Measurements from ENCODE around the gene CSDE1.

CSDE1 gene

GRCh38 chr1:114671011-114671938 is 86.5 kb downstream of the CSDE1 start:
- peak; percentile 40 for TF ChIP-seq CTCF (IDR thresholded peaks at IDR 0.05; ENCODE audit: low read length, missing control alignments)
- peak; percentile 31 for DNase-seq (ENCODE audit: low read depth)
- H3K4me3 ChIP-seq (replicated peaks; ENCODE audit: low read depth, low read length), result no peak overlapping the region

- peak overlapping the region; percentile 77 for H3K4me3 ChIP-seq (replicated peaks; ENCODE audit: low read depth, low read length)
- TF ChIP-seq CTCF (IDR thresholded peaks at IDR 0.05; ENCODE audit: low read length, missing control alignments), result no peak
- peak; percentile 84 for DNase-seq (ENCODE audit: low read depth)
These were observed 87.4 kb downstream of the CSDE1 start for GRCh38 chr1:114670083-114671010.

GRCh38 chr1:114669562-114670082 is 88.2 kb downstream of the CSDE1 start, which contains the start of gene DENND2C:
TSS of gene DENND2C (minus strand) at chr1:114670049. CDS start at chr1:114625984, 44,065 bp downstream.
- no peak for TF ChIP-seq CTCF (IDR thresholded peaks at IDR 0.05; ENCODE audit: low read length, missing control alignments)
- peak within 1 kb of the TSS; percentile 77 for H3K4me3 ChIP-seq (replicated peaks; ENCODE audit: low read depth, low read length)
- no peak for DNase-seq (ENCODE audit: low read depth)

GRCh38 chr1:114668784-114669561 is 88.8 kb downstream of the CSDE1 start:
- no peak for TF ChIP-seq CTCF (IDR thresholded peaks at IDR 0.05; ENCODE audit: low read length, missing control alignments)
- peak overlapping the region; percentile 77 for H3K4me3 ChIP-seq (replicated peaks; ENCODE audit: low read depth, low read length)
- peak; percentile 13 for DNase-seq (ENCODE audit: low read depth)

GRCh38 chr1:114668373-114668772 is 89.4 kb downstream of the CSDE1 start:
- H3K4me3 ChIP-seq (replicated peaks; ENCODE audit: low read depth, low read length), result no peak overlapping the region
- no peak for TF ChIP-seq CTCF (IDR thresholded peaks at IDR 0.05; ENCODE audit: low read length, missing control alignments)
- DNase-seq (ENCODE audit: low read depth), result no peak

GRCh38 chr1:114666954-114667353 is 90.8 kb downstream of the CSDE1 start:
- no peak for DNase-seq (ENCODE audit: low read depth)
- no peak for TF ChIP-seq CTCF (IDR thresholded peaks at IDR 0.05; ENCODE audit: low read length, missing control alignments)
- H3K4me3 ChIP-seq (replicated peaks; ENCODE audit: low read depth, low read length), result no peak overlapping the region
